ENCODE data around the gene IL2RG.

The IL2RG gene

GRCh38 chrX:71109051-71109450 lies 2.3 kb downstream of the IL2RG start:
- no peak for TF ChIP-seq CTCF (IDR thresholded peaks at IDR 0.05; ENCODE audit: low read depth, low read length, missing control alignments)
- DNase-seq (ENCODE audit: low read depth): no peak
- H3K4me3 ChIP-seq (ENCODE audit: low read depth, low read length): peak overlapping the region; percentile 71

GRCh38 chrX:71107762-71108360 lies 3.5 kb downstream of the IL2RG start:
- no peak for DNase-seq (ENCODE audit: low read depth)
- no peak for TF ChIP-seq CTCF (IDR thresholded peaks at IDR 0.05; ENCODE audit: low read depth, low read length, missing control alignments)

GRCh38 chrX:71107245-71107644 lies 4.1 kb downstream of the IL2RG start:
- H3K4me3 ChIP-seq (ENCODE audit: low read depth, low read length): no peak overlapping the region
- no peak for TF ChIP-seq CTCF (IDR thresholded peaks at IDR 0.05; ENCODE audit: low read depth, low read length, missing control alignments)
- no peak for DNase-seq (ENCODE audit: low read depth)

More at GRCh38 chrX:71107762-71108360, 3.5 kb downstream of the IL2RG start:
- no peak overlapping the region; the same call in 1 of the 2 replicates for H3K4me3 ChIP-seq (ENCODE audit: low read depth, low read length)

GRCh38 chrX:71106427-71106826 lies 5.0 kb downstream of the IL2RG start, which contains the start of gene CXorf65:
Gene CXorf65 (minus strand): TSS chrX:71106740. CDS start chrX:71106556, 184 bp downstream.
- DNase-seq (ENCODE audit: low read depth): no peak
- no peak for TF ChIP-seq CTCF (IDR thresholded peaks at IDR 0.05; ENCODE audit: low read depth, low read length, missing control alignments)
- no peak within 1 kb of the TSS for H3K4me3 ChIP-seq (ENCODE audit: low read depth, low read length)

- TF ChIP-seq CTCF (IDR thresholded peaks at IDR 0.05; ENCODE audit: low read depth, low read length, missing control alignments): no peak
- DNase-seq (ENCODE audit: low read depth): no peak
- H3K4me3 ChIP-seq (ENCODE audit: low read depth, low read length): no peak overlapping the region
These were observed 5.7 kb downstream of the IL2RG start for GRCh38 chrX:71105628-71106027.

- TF ChIP-seq CTCF (IDR thresholded peaks at IDR 0.05; ENCODE audit: low read depth, low read length, missing control alignments): no peak
- DNase-seq (ENCODE audit: low read depth): no peak
- no peak overlapping the region for H3K4me3 ChIP-seq (ENCODE audit: low read depth, low read length)
These were observed 8.0 kb downstream of the IL2RG start for GRCh38 chrX:71103110-71103983.
